AG04450 (cell line): ENCODE results near the gene SHB. TPM values are rescaled to one million over a fixed set of nuclear protein-coding genes. Genes with fewer than 3 reads are reported as not detected.
A peak's percentile ranks its signal among the peaks of the same experiment; 100 is the strongest.

Experiments used
- CTCF ChIA-PET: fragments of 300-600, 350-600 bp; formaldehyde crosslinking; extraction: SDS; loops from one replicate; lab custom pipeline; 2022; ENCODE audit warnings: antibody characterized with exemption, inconsistent platforms; lab: Charles Lee
- POLR2A ChIA-PET: fragments of 350-600 bp; formaldehyde crosslinking; extraction: SDS; loops from one replicate; lab custom pipeline; 2021; ENCODE audit warnings: antibody characterized with exemption, inconsistent platforms; lab: Yijun Ruan, JAX
- DNase-seq: peaks from one replicate; pipeline ENCODE4 v3.0.0-alpha.2; 2011; ENCODE audit warnings: low read depth, low spot score
- H3K27ac ChIP-seq: one replicate; pipeline ENCODE4 v1.5.1; 2012; ENCODE audit warnings: low read depth, low read length, control low read depth
- H3K27me3 ChIP-seq: one replicate; pipeline ENCODE4 v1.6.0; 2012; ENCODE audit warnings: low read length; ENCODE audit not compliant: control insufficient read depth, insufficient read depth
- H3K4me3 ChIP-seq: 2 replicates; pipeline ENCODE4 v1.5.1; 2011; ENCODE audit warnings: mild to moderate bottlenecking, low read depth, low read length, control low read depth
- H3K9me3 ChIP-seq: 2 replicates; pipeline ENCODE4 v1.5.1; 2012; ENCODE audit warnings: low read length; ENCODE audit not compliant: control insufficient read depth, insufficient read depth
- polyA plus RNA-seq: library from polyadenylated mRNA; depleted of rRNA; stranded (reverse); fragments of >200 nt; gene quantifications from 2 replicates; pipeline ENCODE4 v1.2.3, GENCODE V29; 2011
- TF ChIP-seq, protein P1 (sequence below): IDR thresholded peaks from 2 replicates; pipeline ENCODE4 v1.5.1; 2011; ENCODE audit warnings: low read depth, low read length, control low read depth, inconsistent platforms

SHB gene
- polyA plus RNA-seq, 1 experiment, result 16.7 TPM

- POLR2A ChIA-PET, result interaction anchor here (0.5 kb wide), 1 partner anchor 26 kb away, joined by 4 read pairs; no protein-coding TSS in a partner anchor
These were observed 41.3 kb downstream of the SHB start for GRCh38 chr9:38027714-38028113.

DNA sequence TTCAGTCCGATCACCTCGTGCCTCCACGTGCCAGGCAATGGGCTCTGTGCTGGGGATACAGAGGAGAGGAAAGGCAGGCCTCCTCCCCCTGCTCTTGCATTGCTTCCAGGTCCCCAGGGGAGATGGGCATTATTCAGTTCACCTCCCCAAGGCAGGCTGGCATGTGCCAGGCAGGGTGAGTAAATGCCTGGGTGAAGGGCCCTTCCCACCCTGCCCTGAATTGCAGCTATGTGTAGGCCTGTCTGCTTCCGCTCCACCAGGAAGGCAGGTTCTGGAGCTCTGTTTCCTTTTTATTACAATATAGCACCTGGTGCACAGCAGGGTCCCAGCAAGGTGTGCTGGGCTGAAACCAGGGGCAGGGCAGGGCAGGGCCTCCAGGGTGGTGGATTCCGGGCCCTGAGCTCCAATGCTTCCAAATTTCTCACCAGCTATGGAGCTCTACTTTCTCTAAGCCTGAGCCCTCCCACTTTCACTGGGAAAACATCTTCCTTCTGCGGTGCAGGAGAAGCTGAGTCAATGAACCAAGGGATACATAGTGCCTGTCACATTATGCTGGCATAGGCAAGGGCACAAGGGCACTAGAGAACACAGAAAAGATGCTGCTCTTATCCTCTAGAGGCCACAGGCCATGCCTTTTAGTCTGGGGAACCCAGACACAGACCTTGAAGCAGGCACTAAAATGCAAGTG is 42.0 kb downstream of the SHB start:
- no peaks in the 10 kb centered on the region for H3K27me3 ChIP-seq
- DNase-seq, result no peak
- H3K27ac ChIP-seq, result peak overlapping the region; percentile 100
- POLR2A ChIA-PET, result interaction anchor here (0.5 to 1.9 kb wide), 8 partner anchors 9 to 84 kb away, joined by 3 to 12 read pairs (median 4); no protein-coding TSS in a partner anchor
- H3K9me3 ChIP-seq, result no peaks in the 10 kb centered on the region
- no peak overlapping the region; the same call in 1 of the 2 replicates for H3K4me3 ChIP-seq
- CTCF ChIA-PET, result interaction anchor here (1.1 to 1.5 kb wide), 3 partner anchors 62 to 133 kb away, joined by 3 to 7 read pairs (median 3); no protein-coding TSS in a partner anchor
- TF ChIP-seq, protein P1, sequence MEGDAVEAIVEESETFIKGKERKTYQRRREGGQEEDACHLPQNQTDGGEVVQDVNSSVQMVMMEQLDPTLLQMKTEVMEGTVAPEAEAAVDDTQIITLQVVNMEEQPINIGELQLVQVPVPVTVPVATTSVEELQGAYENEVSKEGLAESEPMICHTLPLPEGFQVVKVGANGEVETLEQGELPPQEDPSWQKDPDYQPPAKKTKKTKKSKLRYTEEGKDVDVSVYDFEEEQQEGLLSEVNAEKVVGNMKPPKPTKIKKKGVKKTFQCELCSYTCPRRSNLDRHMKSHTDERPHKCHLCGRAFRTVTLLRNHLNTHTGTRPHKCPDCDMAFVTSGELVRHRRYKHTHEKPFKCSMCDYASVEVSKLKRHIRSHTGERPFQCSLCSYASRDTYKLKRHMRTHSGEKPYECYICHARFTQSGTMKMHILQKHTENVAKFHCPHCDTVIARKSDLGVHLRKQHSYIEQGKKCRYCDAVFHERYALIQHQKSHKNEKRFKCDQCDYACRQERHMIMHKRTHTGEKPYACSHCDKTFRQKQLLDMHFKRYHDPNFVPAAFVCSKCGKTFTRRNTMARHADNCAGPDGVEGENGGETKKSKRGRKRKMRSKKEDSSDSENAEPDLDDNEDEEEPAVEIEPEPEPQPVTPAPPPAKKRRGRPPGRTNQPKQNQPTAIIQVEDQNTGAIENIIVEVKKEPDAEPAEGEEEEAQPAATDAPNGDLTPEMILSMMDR, result no peak

More at GRCh38 chr9:38027714-38028113, 41.3 kb downstream of the SHB start:
- Histone ChIP-seq H3K9me3 (no peaks in the 10 kb centered on the region), H3K27ac (peak overlapping the region; percentile 100), H3K27me3 (no peaks in the 10 kb centered on the region), H3K4me3 (no peak overlapping the region)
- CTCF ChIA-PET, result interaction anchor here (1.1 to 1.5 kb wide), 2 partner anchors 61 to 132 kb away, joined by 3 to 7 read pairs; no protein-coding TSS in a partner anchor
- no peak for DNase-seq
- TF ChIP-seq, protein P1, result no peak

DNA sequence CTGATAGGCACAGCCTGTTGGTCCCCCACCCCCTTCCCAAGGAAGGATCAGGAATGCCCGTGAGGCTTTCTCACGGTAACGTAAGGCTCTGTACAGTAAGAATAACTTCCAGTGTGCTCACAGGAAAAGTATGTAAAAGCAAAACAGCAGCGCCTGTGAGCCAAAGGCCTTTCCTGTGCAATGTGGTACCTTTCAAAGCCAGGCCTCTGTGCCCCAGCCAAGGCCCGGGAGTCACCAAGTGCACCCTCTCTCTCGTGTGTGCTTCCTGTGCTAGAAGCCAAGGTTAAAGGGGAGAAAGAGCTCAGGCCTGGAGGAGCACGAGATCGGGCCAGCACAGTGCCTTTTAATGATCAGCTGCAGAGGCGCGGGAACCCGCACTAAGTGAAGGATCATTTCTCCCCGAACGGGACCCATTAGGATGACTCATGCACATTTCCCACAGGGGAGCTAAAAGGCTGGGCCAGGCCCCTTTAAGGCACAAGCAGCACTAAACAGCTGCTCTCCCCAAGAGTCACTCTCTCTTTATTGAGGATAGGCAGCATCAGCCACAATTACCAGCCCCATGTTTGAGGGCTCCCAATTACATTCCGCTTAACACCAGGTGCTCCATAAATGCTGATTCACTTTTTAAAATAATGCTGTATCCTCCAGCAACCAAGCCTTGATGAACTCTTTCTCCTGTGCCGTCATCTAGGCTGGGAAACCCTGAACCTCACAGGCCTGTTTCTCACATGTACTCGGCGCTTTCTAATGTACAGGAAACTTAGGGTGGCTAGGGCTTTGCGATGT is 42.8 kb downstream of the SHB start:
- Histone ChIP-seq H3K27ac (peak overlapping the region; percentile 100), H3K27me3 (no peaks in the 10 kb centered on the region), H3K4me3 (peak overlapping the region; percentile 11), H3K9me3 (no peaks in the 10 kb centered on the region)
- TF ChIP-seq, protein P1, result no peak
- ChIA-PET CTCF (interaction anchor here (0.6 to 1.5 kb wide), 5 partner anchors 12 to 133 kb away, joined by 3 to 7 read pairs (median 3); no protein-coding TSS in a partner anchor), POLR2A (interaction anchor here (0.5 to 1.9 kb wide), 10 partner anchors 9 to 83 kb away, joined by 3 to 12 read pairs (median 5); no protein-coding TSS in a partner anchor)
- peak; percentile 91 for DNase-seq

DNA sequence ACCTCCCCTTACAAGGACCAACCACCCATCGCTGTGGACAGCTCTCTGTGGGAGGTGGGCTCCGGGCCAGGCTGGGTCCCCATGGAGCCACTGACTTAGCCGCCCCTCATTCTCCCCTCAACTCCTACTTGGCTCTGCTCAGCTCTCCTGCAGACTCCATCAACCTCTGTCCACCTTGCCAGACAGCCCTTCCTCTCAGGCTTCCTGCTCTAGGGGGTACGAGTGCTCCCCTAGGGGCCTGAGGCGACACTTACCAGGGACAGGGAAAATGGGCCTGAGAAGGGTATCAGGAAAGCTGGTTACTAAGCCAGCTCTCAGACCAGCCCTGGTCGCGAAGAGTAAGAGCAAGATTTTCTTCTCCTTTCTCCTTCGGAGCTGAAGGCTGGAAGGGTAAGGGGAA is 43.9 kb downstream of the SHB start:
- ChIA-PET CTCF (interaction anchor here (0.8 to 1.9 kb wide), 2 partner anchors 63 to 112 kb away, joined by 3 to 6 read pairs; no protein-coding TSS in a partner anchor), POLR2A (interaction anchor here (1.1 to 1.9 kb wide), 7 partner anchors 8 to 42 kb away, joined by 3 to 12 read pairs (median 5); no protein-coding TSS in a partner anchor)
- Histone ChIP-seq H3K9me3 (no peaks in the 10 kb centered on the region), H3K4me3 (no peak overlapping the region), H3K27ac (peak overlapping the region; percentile 100), H3K27me3 (no peaks in the 10 kb centered on the region)
- TF ChIP-seq, protein P1, result peak; percentile 16; the same call in 1 of the 2 replicates
- DNase-seq, result no peak
